ENCODE data around the gene ST8SIA3.
"Not testable (repeated sequence)": the region's sequence is repeated elsewhere in the genome, so short reads cannot be mapped to it uniquely, and the experiment has no call there.

ST8SIA3 gene

DNA sequence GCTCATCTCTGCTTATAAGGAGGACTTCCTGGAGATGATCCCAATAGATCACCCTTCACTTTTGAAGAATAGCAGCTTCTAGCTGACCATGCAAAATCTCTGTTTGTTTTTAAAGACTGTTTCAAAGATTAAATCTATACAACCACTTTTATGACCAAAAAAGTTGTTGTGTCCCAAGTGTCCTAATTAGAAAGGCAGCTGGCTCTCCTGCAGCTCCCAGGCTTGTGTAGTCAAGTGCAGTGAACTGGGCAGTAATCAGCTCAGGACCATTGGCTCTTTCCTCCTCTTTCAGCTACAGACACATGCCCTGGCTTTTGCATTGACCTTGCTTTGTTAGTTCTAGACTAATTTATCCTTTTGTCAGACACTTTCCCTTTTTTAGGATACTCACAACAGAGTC lies 10.4 kb downstream of the ST8SIA3 start:
- no peaks in the 10 kb centered on the region for H3K9me3 ChIP-seq (ENCODE audit: control insufficient read depth in 1 of 2, low read length in 2 of 2)
- no peak overlapping the region for H3K4me3 ChIP-seq (ENCODE audit: low read depth in 1 of 2, low read length in 2 of 2)
- H3K27ac ChIP-seq (ENCODE audit: low read depth, low read length): no peak overlapping the region
- no peaks in the 10 kb centered on the region for H3K36me3 ChIP-seq (ENCODE audit: control insufficient read depth in 1 of 2, insufficient read depth in 2 of 2, low read length in 2 of 2)
- H3K4me1 ChIP-seq (ENCODE audit: control insufficient read depth in 1 of 2, insufficient read depth in 2 of 2, low read length in 2 of 2): no peaks in the 10 kb centered on the region
- H3K27me3 ChIP-seq (ENCODE audit: control insufficient read depth in 1 of 2, insufficient read depth in 2 of 2, low read length in 2 of 2): no peaks in the 10 kb centered on the region
- no peak overlapping the region for H3K9ac ChIP-seq (ENCODE audit: low read depth in 1 of 2, low read length in 2 of 2)

DNA sequence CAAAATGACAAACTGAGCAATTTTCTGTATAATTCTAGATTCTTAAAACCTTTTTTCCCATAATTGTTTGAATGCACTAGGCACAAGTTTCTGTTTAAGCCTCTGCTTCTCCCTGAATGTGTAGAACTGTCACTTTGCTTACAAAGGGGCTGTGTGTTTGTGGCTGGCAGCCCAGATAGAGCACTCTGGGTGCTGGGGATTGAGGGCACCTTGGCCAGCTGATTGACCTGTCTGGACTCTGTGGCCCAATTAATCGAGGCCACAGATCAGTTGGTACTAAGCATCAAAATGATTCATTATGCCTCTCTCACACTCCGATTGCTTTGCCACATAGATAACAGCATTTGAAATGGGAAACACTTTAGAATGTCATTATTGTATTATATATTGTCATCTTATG lies 12.1 kb downstream of the ST8SIA3 start:
- Histone ChIP-seq H3K4me1 (ENCODE audit: control insufficient read depth in 1 of 2, insufficient read depth in 2 of 2, low read length in 2 of 2) (no peaks in the 10 kb centered on the region), H3K27ac (ENCODE audit: low read depth, low read length) (no peak overlapping the region), H3K36me3 (ENCODE audit: control insufficient read depth in 1 of 2, insufficient read depth in 2 of 2, low read length in 2 of 2) (no peaks in the 10 kb centered on the region), H3K27me3 (ENCODE audit: control insufficient read depth in 1 of 2, insufficient read depth in 2 of 2, low read length in 2 of 2) (no peaks in the 10 kb centered on the region), H3K9ac (ENCODE audit: low read depth in 1 of 2, low read length in 2 of 2) (no peak overlapping the region), H3K9me3 (ENCODE audit: control insufficient read depth in 1 of 2, low read length in 2 of 2) (no peaks in the 10 kb centered on the region), H3K4me3 (ENCODE audit: low read depth in 1 of 2, low read length in 2 of 2) (no peak overlapping the region)

DNA sequence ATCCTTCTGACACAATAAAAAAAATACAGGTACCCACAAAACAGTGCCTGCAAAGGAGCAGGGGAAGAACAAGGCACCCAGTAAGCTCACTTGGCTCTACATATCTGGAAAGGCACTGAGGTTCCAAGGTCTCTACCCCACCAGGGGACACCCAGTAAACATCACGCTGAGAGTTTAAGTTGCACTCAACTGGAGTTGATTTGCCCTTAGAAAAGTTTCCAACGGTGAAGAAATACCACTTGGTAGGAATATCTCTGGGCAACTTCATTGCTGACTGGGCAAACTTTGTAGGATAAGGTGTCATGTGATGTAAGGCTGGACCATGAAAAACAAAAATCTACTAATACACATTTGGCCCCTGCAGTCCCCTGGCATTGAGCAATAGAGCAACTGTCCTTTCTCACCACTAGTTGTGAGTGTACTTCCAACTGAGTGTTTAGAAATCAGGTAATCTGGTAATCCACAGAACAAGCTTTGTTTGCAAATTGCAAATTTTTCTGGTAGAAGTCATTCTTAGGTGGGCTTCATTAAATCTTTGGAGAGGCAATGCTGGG lies 14.2 kb downstream of the ST8SIA3 start:
- Histone ChIP-seq H3K4me3 (ENCODE audit: low read depth in 1 of 2, low read length in 2 of 2) (no peak overlapping the region), H3K4me1 (ENCODE audit: control insufficient read depth in 1 of 2, insufficient read depth in 2 of 2, low read length in 2 of 2) (no peaks in the 10 kb centered on the region), H3K9me3 (ENCODE audit: control insufficient read depth in 1 of 2, low read length in 2 of 2) (no peaks in the 10 kb centered on the region), H3K27ac (ENCODE audit: low read depth, low read length) (no peak overlapping the region), H3K36me3 (ENCODE audit: control insufficient read depth in 1 of 2, insufficient read depth in 2 of 2, low read length in 2 of 2) (no peaks in the 10 kb centered on the region), H3K27me3 (ENCODE audit: control insufficient read depth in 1 of 2, insufficient read depth in 2 of 2, low read length in 2 of 2) (no peaks in the 10 kb centered on the region), H3K9ac (ENCODE audit: low read depth in 1 of 2, low read length in 2 of 2) (no peak overlapping the region)

DNA sequence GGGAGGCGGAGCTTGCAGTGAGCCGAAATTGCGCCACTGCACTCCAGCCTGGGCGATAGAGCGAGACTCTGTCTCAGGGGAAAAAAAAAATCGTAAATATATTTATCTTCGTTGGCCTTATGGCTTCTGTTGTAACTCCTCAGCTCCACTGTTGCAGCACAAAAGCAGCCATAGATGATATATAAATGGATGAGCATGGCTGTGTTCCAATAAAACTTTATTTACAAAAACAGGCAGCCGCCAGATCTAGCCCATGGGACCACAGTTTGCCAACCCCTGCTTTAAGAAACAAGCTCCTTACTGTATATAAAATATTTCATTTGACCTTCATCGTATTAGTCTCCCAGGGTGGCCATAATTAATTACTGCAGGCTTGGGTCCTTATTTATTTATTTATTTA lies 20.1 kb downstream of the ST8SIA3 start:
- Histone ChIP-seq H3K36me3 (ENCODE audit: control insufficient read depth in 1 of 2, insufficient read depth in 2 of 2, low read length in 2 of 2) (no peaks in the 10 kb centered on the region), H3K9ac (ENCODE audit: low read depth in 1 of 2, low read length in 2 of 2) (no peak overlapping the region), H3K4me1 (ENCODE audit: control insufficient read depth in 1 of 2, insufficient read depth in 2 of 2, low read length in 2 of 2) (no peaks in the 10 kb centered on the region), H3K9me3 (ENCODE audit: control insufficient read depth in 1 of 2, low read length in 2 of 2) (no peaks in the 10 kb centered on the region), H3K4me3 (ENCODE audit: low read depth in 1 of 2, low read length in 2 of 2) (no peak overlapping the region), H3K27me3 (ENCODE audit: control insufficient read depth in 1 of 2, insufficient read depth in 2 of 2, low read length in 2 of 2) (no peaks in the 10 kb centered on the region), H3K27ac (ENCODE audit: low read depth, low read length) (no peak overlapping the region)

DNA sequence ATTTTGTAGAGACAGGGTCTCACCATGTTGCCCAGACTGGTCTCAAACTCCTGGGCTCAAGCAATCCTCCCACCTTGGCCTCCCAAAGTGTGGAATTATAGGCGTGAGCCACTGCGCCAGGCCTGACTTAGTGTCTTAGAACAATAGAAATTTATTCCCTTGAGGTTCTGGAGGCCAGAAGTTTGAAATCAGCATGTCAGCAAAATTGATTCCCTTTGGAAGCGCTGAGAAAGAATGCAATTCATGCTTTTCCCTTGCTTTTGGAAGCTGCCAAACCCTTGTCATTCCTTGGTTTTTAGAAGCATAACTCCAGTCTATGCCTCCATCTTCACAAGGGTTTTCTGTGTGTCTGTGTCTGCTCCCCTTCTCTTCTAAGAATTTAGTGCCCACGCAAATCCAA lies 20.7 kb downstream of the ST8SIA3 start:
- Histone ChIP-seq H3K9me3 (ENCODE audit: control insufficient read depth in 1 of 2, low read length in 2 of 2) (no peaks in the 10 kb centered on the region), H3K4me3 (ENCODE audit: low read depth in 1 of 2, low read length in 2 of 2) (no peak overlapping the region), H3K4me1 (ENCODE audit: control insufficient read depth in 1 of 2, insufficient read depth in 2 of 2, low read length in 2 of 2) (no peaks in the 10 kb centered on the region), H3K27ac (ENCODE audit: low read depth, low read length) (no peak overlapping the region), H3K27me3 (ENCODE audit: control insufficient read depth in 1 of 2, insufficient read depth in 2 of 2, low read length in 2 of 2) (no peaks in the 10 kb centered on the region), H3K9ac (ENCODE audit: low read depth in 1 of 2, low read length in 2 of 2) (no peak overlapping the region), H3K36me3 (ENCODE audit: control insufficient read depth in 1 of 2, insufficient read depth in 2 of 2, low read length in 2 of 2) (no peaks in the 10 kb centered on the region)

DNA sequence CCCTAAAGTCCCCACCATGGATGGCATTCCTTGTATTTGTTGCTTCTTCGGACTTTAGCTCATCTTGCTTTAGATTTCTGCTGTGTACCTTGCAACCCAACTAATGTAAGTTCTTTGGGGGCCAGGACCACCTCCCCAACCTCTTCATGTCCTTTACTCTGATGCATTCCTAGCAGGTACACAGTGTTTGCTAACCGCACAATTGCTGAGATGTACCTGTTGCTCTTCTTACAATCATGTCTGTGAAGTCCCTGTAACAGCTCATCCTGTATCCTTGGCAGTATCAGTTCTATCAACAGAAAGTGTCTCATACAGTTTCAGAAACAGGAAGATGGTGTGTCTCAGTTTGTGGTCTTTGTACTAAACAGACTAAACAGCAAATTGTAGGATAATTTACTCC lies 24.1 kb downstream of the ST8SIA3 start:
- Histone ChIP-seq H3K27me3 (ENCODE audit: control insufficient read depth in 1 of 2, insufficient read depth in 2 of 2, low read length in 2 of 2) (no peaks in the 10 kb centered on the region), H3K27ac (ENCODE audit: low read depth, low read length) (no peak overlapping the region), H3K36me3 (ENCODE audit: control insufficient read depth in 1 of 2, insufficient read depth in 2 of 2, low read length in 2 of 2) (no peaks in the 10 kb centered on the region), H3K9me3 (ENCODE audit: control insufficient read depth in 1 of 2, low read length in 2 of 2) (no peaks in the 10 kb centered on the region), H3K9ac (ENCODE audit: low read depth in 1 of 2, low read length in 2 of 2) (no peak overlapping the region), H3K4me3 (ENCODE audit: low read depth in 1 of 2, low read length in 2 of 2) (no peak overlapping the region), H3K4me1 (ENCODE audit: control insufficient read depth in 1 of 2, insufficient read depth in 2 of 2, low read length in 2 of 2) (no peaks in the 10 kb centered on the region)

DNA sequence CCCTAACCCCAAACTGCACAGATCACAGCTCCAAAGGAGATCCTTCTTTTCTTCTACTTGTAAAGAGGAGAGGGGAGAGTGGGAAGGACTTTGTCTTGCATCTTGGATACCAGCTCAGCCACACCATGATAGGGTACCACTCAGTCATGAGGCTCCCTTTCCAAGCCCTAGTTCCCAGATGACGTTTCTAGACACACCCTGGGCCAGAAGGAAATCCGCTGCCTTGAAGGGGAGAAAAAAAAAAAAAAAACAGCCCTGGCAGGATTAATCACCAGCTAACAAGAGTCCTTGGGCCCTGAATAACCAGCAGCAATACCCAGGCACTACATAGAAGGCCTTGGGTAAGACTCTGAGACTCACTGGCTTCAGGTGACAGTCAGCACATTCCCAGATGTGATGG lies 36.9 kb downstream of the ST8SIA3 start:
- H3K4me1 ChIP-seq (ENCODE audit: control insufficient read depth in 1 of 2, insufficient read depth in 2 of 2, low read length in 2 of 2): peaks cover 7 to 12% of the 10 kb centered on the region in 2 donors
- no peaks in the 10 kb centered on the region for H3K9me3 ChIP-seq (ENCODE audit: control insufficient read depth in 1 of 2, low read length in 2 of 2)
- no peaks in the 10 kb centered on the region for H3K36me3 ChIP-seq (ENCODE audit: control insufficient read depth in 1 of 2, insufficient read depth in 2 of 2, low read length in 2 of 2)
- no peak overlapping the region for H3K27ac ChIP-seq (ENCODE audit: low read depth, low read length)
- H3K27me3 ChIP-seq (ENCODE audit: control insufficient read depth in 1 of 2, insufficient read depth in 2 of 2, low read length in 2 of 2): no peaks in the 10 kb centered on the region
- no peak overlapping the region for H3K4me3 ChIP-seq (ENCODE audit: low read depth in 1 of 2, low read length in 2 of 2)
- H3K9ac ChIP-seq (ENCODE audit: low read depth in 1 of 2, low read length in 2 of 2): no peak overlapping the region

DNA sequence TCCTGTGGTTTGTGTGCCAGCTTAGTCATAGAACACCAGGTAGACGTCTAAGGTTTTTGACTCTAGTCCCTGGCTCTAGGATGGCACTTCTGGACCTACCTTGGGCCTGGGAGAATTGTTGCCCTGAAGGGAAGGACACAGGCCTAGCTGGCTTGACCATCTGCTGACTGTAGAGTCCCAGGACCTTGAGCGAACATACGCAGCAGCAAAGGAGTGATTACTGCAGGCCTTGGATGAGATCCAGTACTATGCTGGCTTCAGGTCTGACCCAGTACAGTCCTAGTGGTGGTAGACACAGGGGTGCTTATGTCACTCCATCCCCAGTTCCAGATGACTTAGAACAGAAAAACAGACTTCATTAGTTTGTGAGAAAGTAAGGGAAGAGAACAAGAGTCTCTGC lies 37.7 kb downstream of the ST8SIA3 start:
- no peak overlapping the region for H3K4me3 ChIP-seq (ENCODE audit: low read depth in 1 of 2, low read length in 2 of 2)
- H3K36me3 ChIP-seq (ENCODE audit: control insufficient read depth in 1 of 2, insufficient read depth in 2 of 2, low read length in 2 of 2): no peaks in the 10 kb centered on the region
- peaks cover 7 to 12% of the 10 kb centered on the region in 2 donors for H3K4me1 ChIP-seq (ENCODE audit: control insufficient read depth in 1 of 2, insufficient read depth in 2 of 2, low read length in 2 of 2)
- H3K9ac ChIP-seq (ENCODE audit: low read depth in 1 of 2, low read length in 2 of 2): no peak overlapping the region
- no peaks in the 10 kb centered on the region for H3K9me3 ChIP-seq (ENCODE audit: control insufficient read depth in 1 of 2, low read length in 2 of 2)
- no peaks in the 10 kb centered on the region for H3K27me3 ChIP-seq (ENCODE audit: control insufficient read depth in 1 of 2, insufficient read depth in 2 of 2, low read length in 2 of 2)
- H3K27ac ChIP-seq (ENCODE audit: low read depth, low read length): no peak overlapping the region

DNA sequence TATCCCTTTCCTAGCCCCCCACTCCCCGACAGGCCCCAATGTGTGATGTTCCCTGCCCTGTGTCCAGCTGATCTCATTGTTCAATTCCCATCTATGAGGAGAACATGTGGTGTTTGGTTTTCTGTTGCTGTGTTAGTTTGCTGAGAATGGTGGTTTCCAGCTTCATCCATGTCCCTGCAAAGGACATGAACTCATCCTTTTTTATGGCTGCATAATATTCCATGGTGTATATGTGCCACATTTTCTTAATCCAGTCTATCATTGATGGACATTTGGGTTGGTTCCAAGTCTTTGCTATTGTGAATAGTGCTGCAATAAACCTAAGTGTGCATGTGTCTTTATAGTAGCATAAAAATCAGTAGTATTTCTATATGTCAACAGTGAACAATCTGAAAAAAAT lies 42.4 kb downstream of the ST8SIA3 start:
- not testable (repeated sequence) for H3K4me3 ChIP-seq (ENCODE audit: low read depth in 1 of 2, low read length in 2 of 2); H3K27me3 ChIP-seq (ENCODE audit: control insufficient read depth in 1 of 2, insufficient read depth in 2 of 2, low read length in 2 of 2); H3K4me1 ChIP-seq (ENCODE audit: control insufficient read depth in 1 of 2, insufficient read depth in 2 of 2, low read length in 2 of 2); H3K9me3 ChIP-seq (ENCODE audit: control insufficient read depth in 1 of 2, low read length in 2 of 2); H3K36me3 ChIP-seq (ENCODE audit: control insufficient read depth in 1 of 2, insufficient read depth in 2 of 2, low read length in 2 of 2); H3K27ac ChIP-seq (ENCODE audit: low read depth, low read length); H3K9ac ChIP-seq (ENCODE audit: low read depth in 1 of 2, low read length in 2 of 2)

DNA sequence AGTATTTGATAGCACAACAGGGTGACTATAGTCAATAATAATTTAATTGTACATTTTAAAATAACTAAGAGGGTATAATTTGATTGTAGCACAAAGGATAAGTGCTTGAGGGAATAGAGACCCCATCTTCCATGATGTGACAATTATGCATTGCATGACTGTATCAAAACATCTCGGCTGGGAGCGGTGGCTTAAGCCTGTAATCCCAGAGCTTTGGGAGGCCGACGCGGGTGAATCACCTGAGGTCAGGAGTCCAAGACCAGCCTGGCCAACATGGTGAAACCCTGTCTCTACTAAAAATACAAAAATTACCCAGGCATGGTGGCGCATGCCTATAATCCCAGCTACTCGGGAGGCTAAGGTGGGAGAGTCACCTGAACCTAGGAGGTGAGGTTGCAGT lies 44.5 kb downstream of the ST8SIA3 start:
- H3K9ac ChIP-seq (ENCODE audit: low read depth in 1 of 2, low read length in 2 of 2); H3K27me3 ChIP-seq (ENCODE audit: control insufficient read depth in 1 of 2, insufficient read depth in 2 of 2, low read length in 2 of 2); H3K27ac ChIP-seq (ENCODE audit: low read depth, low read length); H3K36me3 ChIP-seq (ENCODE audit: control insufficient read depth in 1 of 2, insufficient read depth in 2 of 2, low read length in 2 of 2); H3K4me3 ChIP-seq (ENCODE audit: low read depth in 1 of 2, low read length in 2 of 2); H3K4me1 ChIP-seq (ENCODE audit: control insufficient read depth in 1 of 2, insufficient read depth in 2 of 2, low read length in 2 of 2); H3K9me3 ChIP-seq (ENCODE audit: control insufficient read depth in 1 of 2, low read length in 2 of 2): not testable (repeated sequence)

Data from duodenal mucosa (tissue), 2 donors.